Right lobe of liver (tissue), 6 donors: ENCODE results near the gene PDE6G. TPM values are rescaled to one million over a fixed set of nuclear protein-coding genes. Genes with fewer than 3 reads are reported as not detected.

Source experiments
- ATAC-seq, 4 donors: fragments of 200-7000 bp; cut with Tn5 transposase; one replicate each; pipeline ENCODE4 v1.9.1; 2020; ENCODE audit warnings: mild to moderate bottlenecking in 4 of 4, moderate library complexity in 4 of 4
- DNase-seq, 3 donors: peaks; one replicate each; pipeline ENCODE4 v3.0.0-alpha.2; 2020
- H3K27ac ChIP-seq, 3 donors: fragments of 200-600 bp; one replicate each; pipeline ENCODE4 v1.8.0; 2022
- H3K27me3 ChIP-seq, 2 donors: fragments of 200-600 bp; one replicate each; pipeline ENCODE4 v1.8.0; 2022
- H3K36me3 ChIP-seq, 4 donors: fragments of 200-600 bp; sonication (generic) in 1 of 4; one replicate each; pipeline versions ENCODE4 v1.5.1 to v1.8.0; 2017 to 2022; ENCODE audit warnings: control low read depth in 1 of 4
- H3K4me1 ChIP-seq, 4 donors: fragments of 200-600 bp; sonication (generic) in 1 of 4; one replicate each; pipeline versions ENCODE4 v1.5.1 to v1.8.0; 2017 to 2022; ENCODE audit warnings: control low read depth in 1 of 4
- H3K4me3 ChIP-seq, 3 donors: fragments of 200-600 bp; one replicate each; pipeline ENCODE4 v1.8.0; 2022
- H3K9me3 ChIP-seq, 4 donors: fragments of 200-600 bp; sonication (generic) in 1 of 4; one replicate each; pipeline versions ENCODE4 v1.5.1 to v1.8.0; 2017 to 2022; ENCODE audit warnings: control low read depth in 1 of 4
- CTCF ChIP-seq, 4 donors: fragments of 200-600 bp in 3 of 4; fragments of 450-650 bp in 1 of 4; IDR thresholded peaks; one replicate each; pipeline versions ENCODE4 v1.5.1 to v1.8.0; 2016 to 2022; ENCODE audit warnings: antibody characterized with exemption in 4 of 4, mild to moderate bottlenecking in 2 of 4
- POLR2A ChIP-seq: fragments of 450-650 bp; IDR thresholded peaks from one replicate; pipeline ENCODE4 v1.6.1; 2017; ENCODE audit warnings: antibody characterized with exemption, mild to moderate bottlenecking
- WGBS: methylation state at CpG from one replicate; pipeline ENCODE4 v1.1.6; 2018; ENCODE audit warnings: low coverage, low lambda C conversion rate; ENCODE audit not compliant: insufficient coverage; ENCODE audit errors: missing lambda C conversion rate; 5-methylcytosine and 5-hydroxymethylcytosine counted together
- intact Hi-C, 2 donors: fragments of 100-400 bp; cut with DNase I; formaldehyde crosslinking; loops; one replicate each; pipeline versions ENCODE4 v1.11.2 to v1.14.1; 2022
- total RNA-seq, 6 experiments: library from RNA; depleted of rRNA in 2 of 6; stranded (reverse); fragments of >200 nt in 2 of 6; fragmentation: NEBNext Ultra II Directional in 3 of 6; extraction: Animal tissue kit (Norgen Biotek cat#: 25700) in 3 of 6; gene quantifications; one replicate each; pipeline versions ENCODE4 v1.1.0 to v1.2.4, GENCODE V29; 2016 to 2023
- donor health status: DM: no; HTN: yes; CAD: no.
- donor health status: DM: no; HTN: no; CAD: no.
- donor health status: DM: no; HTN: no; CAD: no.
- donor health status: DM: no; HTN: yes; CAD: no.
- donor health status: DM: no; HTN: yes; CAD: no.

The PDE6G gene
- total RNA-seq, 6 experiments from 2014 or later = 0.40 to 0.93 (median 0.68) TPM; not detected in 2

- Histone ChIP-seq H3K4me1 (peaks cover 0 to 41% (median 12%) of the 10 kb centered on the region in 4 donors), H3K4me3 (peak overlapping the region; percentile 93 to 98 (median 96)), H3K27me3 (no peaks in the 10 kb centered on the region), H3K36me3 (peaks cover 0 to 21% (median 8%) of the 10 kb centered on the region in 4 donors), H3K9me3 (no peaks in the 10 kb centered on the region), H3K27ac (peak overlapping the region; percentile 33 to 49 (median 45))
- WGBS = 0% methylated on average over 3 of the region's 37 CpGs
- ATAC-seq (no peak), DNase-seq (no peak)
- intact Hi-C loops = no loop called here
- no peak for TF ChIP-seq POLR2A
- no peak for TF ChIP-seq CTCF (IDR thresholded peaks at IDR 0.05)
Measured at GRCh38 chr17:81683208-81683583, 26.9 kb upstream of the PDE6G start.

- H3K27ac ChIP-seq = peak overlapping the region in 1 of 3 donors; percentile 49
- no peaks in the 10 kb centered on the region for H3K27me3 ChIP-seq
- ATAC-seq (no peak), DNase-seq (no peak)
- intact Hi-C loops = no loop called here
- peak overlapping the region; percentile 93 to 98 (median 96) for H3K4me3 ChIP-seq
- peaks cover 0 to 41% (median 12%) of the 10 kb centered on the region in 4 donors for H3K4me1 ChIP-seq
- H3K36me3 ChIP-seq = peaks cover 0 to 17% (median 8%) of the 10 kb centered on the region in 4 donors
- 32% methylated on average over 15 of the region's 19 CpGs for WGBS
- no peaks in the 10 kb centered on the region for H3K9me3 ChIP-seq
- no peak for TF ChIP-seq CTCF (IDR thresholded peaks at IDR 0.05)
- TF ChIP-seq POLR2A = no peak
Measured at GRCh38 chr17:81682565-81683207, 26.3 kb upstream of the PDE6G start.

- ATAC-seq (no peak), DNase-seq (no peak)
- Histone ChIP-seq H3K27me3 (no peaks in the 10 kb centered on the region), H3K9me3 (no peaks in the 10 kb centered on the region), H3K4me1 (peaks cover 0 to 41% (median 12%) of the 10 kb centered on the region in 4 donors), H3K36me3 (peaks cover 0 to 9% (median 3%) of the 10 kb centered on the region in 4 donors), H3K27ac (no peak overlapping the region), H3K4me3 (no peak overlapping the region)
- WGBS = 20% methylated on average over 2 of the region's 17 CpGs
- TF ChIP-seq CTCF (IDR thresholded peaks at IDR 0.05) = no peak
- no peak for TF ChIP-seq POLR2A
- intact Hi-C loops = no loop called here
Measured at GRCh38 chr17:81681672-81682071, 25.3 kb upstream of the PDE6G start.

GRCh38 chr17:81680150-81680549 is 23.8 kb upstream of the PDE6G start:
- intact Hi-C loops = no loop called here
- no peak for TF ChIP-seq CTCF (IDR thresholded peaks at IDR 0.05)
- no peak for TF ChIP-seq POLR2A
- DNase-seq = peak in 2 of 3 donors; percentile 72 to 75
- Histone ChIP-seq H3K9me3 (no peaks in the 10 kb centered on the region), H3K36me3 (no peaks in the 10 kb centered on the region), H3K4me3 (no peak overlapping the region), H3K4me1 (peaks cover 0 to 36% (median 10%) of the 10 kb centered on the region in 4 donors), H3K27ac (peak overlapping the region in 2 of 3 donors; percentile 25 to 47), H3K27me3 (no peaks in the 10 kb centered on the region)
- peak; percentile 33 to 57 (median 45) for ATAC-seq
- 39% methylated on average over 11 of the region's 11 CpGs for WGBS
